Tibial artery (tissue), 4 donors: ENCODE measurements around the gene NUDC.

Experiments
- DNase-seq, 2 donors: peaks; one replicate each; pipeline ENCODE4 v3.0.0-alpha.2; 2019
- H3K27ac ChIP-seq, 2 donors: fragments of 200-600 bp; sonication (generic) in 1 of 2; 1 replicate in 1 of 2; 2 replicates in 1 of 2; pipeline ENCODE4 v1.5.1; 2018 to 2019; ENCODE audit warnings: mild to moderate bottlenecking in 1 of 2
- H3K27me3 ChIP-seq, 2 donors: fragments of 200-600 bp; sonication (generic) in 1 of 2; one replicate each; pipeline versions ENCODE4 v1.5.1 to v1.6.0; 2016 to 2019
- H3K36me3 ChIP-seq, 3 donors: fragments of 200-600 bp; sonication (generic) in 2 of 3; one replicate each; pipeline ENCODE4 v1.5.1; 2016 to 2019; ENCODE audit warnings: mild to moderate bottlenecking in 2 of 3
- H3K4me1 ChIP-seq, 4 donors: fragments of 200-600 bp; sonication (generic) in 2 of 4; 1 replicate in 3 of 4; 2 replicates in 1 of 4; pipeline ENCODE4 v1.5.1; 2016 to 2019
- H3K4me3 ChIP-seq, 2 donors: fragments of 200-600 bp; sonication (generic) in 1 of 2; 1 replicate in 1 of 2; 2 replicates in 1 of 2; pipeline ENCODE4 v1.5.1; 2018 to 2019; ENCODE audit warnings: mild to moderate bottlenecking in 2 of 2
- H3K9me3 ChIP-seq, 3 donors: fragments of 200-600 bp; sonication (generic) in 1 of 3; one replicate each; pipeline ENCODE4 v1.5.1; 2016 to 2019
- CTCF ChIP-seq, 2 experiments: fragments of 200-600 bp in 1 of 2; fragments of 450-650 bp in 1 of 2; IDR thresholded peaks; one replicate each; pipeline ENCODE4 v1.5.1; 2017 to 2019; ENCODE audit warnings: antibody characterized with exemption in 2 of 2, mild to moderate bottlenecking in 1 of 2, moderate library complexity in 1 of 2
- intact Hi-C: fragments of 100-400 bp; cut with DNase I; formaldehyde crosslinking; loops from one replicate; pipeline ENCODE4 v1.15.0; 2023; ENCODE audit warnings: low total_unique reads

NUDC gene

GRCh38 chr1:26994020-26994786 is 72.7 kb downstream of the NUDC start:
- intact Hi-C loops = loop anchor here (5.0 kb wide), 1 partner anchor 288 kb away; no protein-coding TSS in a partner anchor
- Histone ChIP-seq H3K36me3 (no peaks in the 10 kb centered on the region), H3K27ac (peak overlapping the region; percentile 67 to 70), H3K27me3 (peaks cover 0 to 24% of the 10 kb centered on the region in 2 donors), H3K4me3 (peak overlapping the region; percentile 66 to 91), H3K9me3 (no peaks in the 10 kb centered on the region), H3K4me1 (peaks cover 0 to 60% (median 41%) of the 10 kb centered on the region in 4 donors)
- no peak for TF ChIP-seq CTCF (IDR thresholded peaks at IDR 0.05)
- DNase-seq = no peak

DNA sequence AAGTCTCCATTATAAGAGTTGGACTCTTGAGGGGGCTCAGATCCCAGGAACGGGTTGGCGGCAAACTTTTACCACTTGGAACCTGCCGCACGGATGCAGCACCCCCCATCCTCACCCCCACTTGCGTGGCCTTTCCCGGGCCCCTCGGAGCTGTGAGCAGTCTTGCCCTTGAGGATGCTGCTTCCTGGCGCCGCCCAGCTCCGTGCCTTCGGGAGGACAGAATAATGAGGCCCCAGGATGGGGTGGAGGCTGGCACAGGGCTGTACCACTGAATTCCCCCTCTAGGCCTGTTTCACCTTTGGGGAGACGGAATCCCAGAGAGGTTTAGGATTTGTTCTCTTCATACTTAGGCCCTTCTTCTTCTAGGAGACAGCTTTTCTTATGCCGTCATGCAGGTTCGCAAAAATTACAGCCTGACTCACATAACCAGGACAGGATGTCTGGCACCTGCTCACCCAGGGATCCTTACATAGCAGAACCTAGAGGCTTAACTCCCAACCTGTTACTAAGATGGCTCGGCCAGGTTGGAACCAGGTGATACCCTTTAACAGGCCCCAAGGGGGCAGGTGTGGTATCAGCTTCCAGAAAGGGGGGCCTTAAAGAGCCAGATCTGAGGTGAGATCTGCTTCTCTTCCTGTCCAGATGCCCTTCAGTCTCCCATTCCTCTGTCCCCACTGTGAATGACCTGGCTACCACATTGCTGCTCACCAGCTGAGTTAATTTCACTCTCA is 73.4 kb downstream of the NUDC start:
- intact Hi-C loops = loop anchor here (5.0 kb wide), 2 partner anchors 37 to 287 kb away; no protein-coding TSS in a partner anchor
- Histone ChIP-seq H3K9me3 (no peaks in the 10 kb centered on the region), H3K36me3 (no peaks in the 10 kb centered on the region), H3K4me1 (peaks cover 0 to 65% (median 48%) of the 10 kb centered on the region in 4 donors), H3K27ac (peak overlapping the region; percentile 67 to 70), H3K27me3 (peaks cover 0 to 24% of the 10 kb centered on the region in 2 donors), H3K4me3 (peak overlapping the region; percentile 66 to 91)
- no peak for TF ChIP-seq CTCF (IDR thresholded peaks at IDR 0.05)
- DNase-seq = no peak

DNA sequence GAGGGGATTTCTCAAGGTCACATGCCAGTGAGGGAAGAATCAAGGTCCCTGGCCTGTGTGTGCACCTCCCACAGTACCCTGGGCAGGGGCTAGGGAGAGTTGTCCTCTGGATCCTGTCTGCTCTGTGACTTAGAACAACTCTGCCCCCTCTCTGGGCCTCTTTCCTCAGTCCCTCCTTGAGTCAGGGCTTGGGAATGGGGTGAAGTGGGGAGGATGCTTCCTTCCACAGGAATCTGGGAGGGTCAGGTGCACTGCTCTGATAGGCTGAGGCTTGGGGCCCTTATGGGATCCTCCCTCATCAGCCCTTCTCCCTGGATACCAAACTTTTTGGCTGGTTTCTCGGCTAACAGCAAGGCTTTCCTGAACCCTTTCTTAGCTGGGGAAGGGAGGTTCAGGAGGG is 74.5 kb downstream of the NUDC start:
- H3K27me3 ChIP-seq = peaks cover 0 to 18% of the 10 kb centered on the region in 2 donors
- peaks cover 0 to 76% (median 59%) of the 10 kb centered on the region in 4 donors for H3K4me1 ChIP-seq
- no peak for TF ChIP-seq CTCF (IDR thresholded peaks at IDR 0.05)
- peak overlapping the region; percentile 30 to 52 for H3K27ac ChIP-seq
- no peaks in the 10 kb centered on the region for H3K36me3 ChIP-seq
- intact Hi-C loops = loop anchor here (2.0 to 5.0 kb wide), 2 partner anchors 36 to 101 kb away; no protein-coding TSS in a partner anchor
- H3K9me3 ChIP-seq = no peaks in the 10 kb centered on the region
- no peak overlapping the region for H3K4me3 ChIP-seq
- no peak for DNase-seq
